ENCODE measurements around the gene SPATA19. TPM values are rescaled to one million over a fixed set of nuclear protein-coding genes. Genes with fewer than 3 reads are reported as not detected.
A peak's percentile ranks its signal among the peaks of the same experiment; 100 is the strongest.

The SPATA19 gene
- total and polyA plus RNA-seq, 2 experiments from 2014 or later = not detected

DNA sequence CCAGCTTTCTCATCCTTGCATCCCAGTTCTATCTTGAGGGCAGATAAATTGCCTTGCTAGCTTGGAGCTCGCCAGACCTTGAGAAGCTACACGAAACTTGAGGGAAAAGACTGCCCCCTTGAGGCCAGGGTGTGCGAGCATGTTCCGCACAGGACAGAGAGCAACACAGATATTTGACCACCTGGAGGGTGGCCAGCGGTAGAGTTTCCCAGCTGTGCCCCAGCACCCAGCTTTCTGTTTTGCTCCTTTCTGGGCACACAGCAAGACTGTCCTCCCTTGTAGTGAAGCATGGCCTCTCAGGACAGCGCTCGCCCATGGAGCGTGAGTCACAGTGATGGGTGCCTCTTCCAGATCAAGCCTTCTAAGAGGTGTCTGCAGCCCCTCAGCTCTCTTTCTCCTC, 23.5 kb downstream of the SPATA19 start:
- peak; percentile 98 for ATAC-seq
- no peak overlapping the region for H3K4me2 ChIP-seq
- H2AFZ ChIP-seq = peak overlapping the region; percentile 28; the same call in 1 of the 2 replicates

More for the DNA sequence above, 23.5 kb downstream of the SPATA19 start:
- no peak overlapping the region for H3K4me3 ChIP-seq
- no peaks in the 10 kb centered on the region for H3K27me3 ChIP-seq (ENCODE audit: insufficient read depth)
- Mint-ChIP-seq H3K4me3 (no peak overlapping the region), H3K9me3 (no peaks in the 10 kb centered on the region), H3K4me1 (0 out of 3 replicates have a peak, but pooled peaks cover 2% of the 10 kb centered on the region), H3K27me3 (ENCODE audit: insufficient read depth, low read depth, poor library complexity) (no peaks in the 10 kb centered on the region), H3K36me3 (ENCODE audit: low read depth) (no peaks in the 10 kb centered on the region; the same call in 2 of the 3 replicates), H3K27ac (no peak overlapping the region)
- H3K79me2 ChIP-seq (replicated peaks; ENCODE audit: insufficient read depth) = no peaks in the 10 kb centered on the region
- H3F3A ChIP-seq (replicated peaks; ENCODE audit: low read depth) = no peaks in the 10 kb centered on the region
- peak; percentile 93 for DNase-seq (ENCODE audit: low spot score)
- no peaks in the 10 kb centered on the region for H3K36me3 ChIP-seq (ENCODE audit: insufficient read depth)
- H3K4me1 ChIP-seq (ENCODE audit: insufficient read depth) = no peaks in the 10 kb centered on the region
- no peak overlapping the region for H3K27ac ChIP-seq (ENCODE audit: low read depth)
- TF ChIP-seq NANOG (IDR thresholded peaks at IDR 0.05; ENCODE audit: borderline replicate concordance) = no peak
- no peak for TF ChIP-seq CREB1 (CRISPR knock-in tag; IDR thresholded peaks at IDR 0.05; ENCODE audit: low read depth)
- TF ChIP-seq, protein P1, sequence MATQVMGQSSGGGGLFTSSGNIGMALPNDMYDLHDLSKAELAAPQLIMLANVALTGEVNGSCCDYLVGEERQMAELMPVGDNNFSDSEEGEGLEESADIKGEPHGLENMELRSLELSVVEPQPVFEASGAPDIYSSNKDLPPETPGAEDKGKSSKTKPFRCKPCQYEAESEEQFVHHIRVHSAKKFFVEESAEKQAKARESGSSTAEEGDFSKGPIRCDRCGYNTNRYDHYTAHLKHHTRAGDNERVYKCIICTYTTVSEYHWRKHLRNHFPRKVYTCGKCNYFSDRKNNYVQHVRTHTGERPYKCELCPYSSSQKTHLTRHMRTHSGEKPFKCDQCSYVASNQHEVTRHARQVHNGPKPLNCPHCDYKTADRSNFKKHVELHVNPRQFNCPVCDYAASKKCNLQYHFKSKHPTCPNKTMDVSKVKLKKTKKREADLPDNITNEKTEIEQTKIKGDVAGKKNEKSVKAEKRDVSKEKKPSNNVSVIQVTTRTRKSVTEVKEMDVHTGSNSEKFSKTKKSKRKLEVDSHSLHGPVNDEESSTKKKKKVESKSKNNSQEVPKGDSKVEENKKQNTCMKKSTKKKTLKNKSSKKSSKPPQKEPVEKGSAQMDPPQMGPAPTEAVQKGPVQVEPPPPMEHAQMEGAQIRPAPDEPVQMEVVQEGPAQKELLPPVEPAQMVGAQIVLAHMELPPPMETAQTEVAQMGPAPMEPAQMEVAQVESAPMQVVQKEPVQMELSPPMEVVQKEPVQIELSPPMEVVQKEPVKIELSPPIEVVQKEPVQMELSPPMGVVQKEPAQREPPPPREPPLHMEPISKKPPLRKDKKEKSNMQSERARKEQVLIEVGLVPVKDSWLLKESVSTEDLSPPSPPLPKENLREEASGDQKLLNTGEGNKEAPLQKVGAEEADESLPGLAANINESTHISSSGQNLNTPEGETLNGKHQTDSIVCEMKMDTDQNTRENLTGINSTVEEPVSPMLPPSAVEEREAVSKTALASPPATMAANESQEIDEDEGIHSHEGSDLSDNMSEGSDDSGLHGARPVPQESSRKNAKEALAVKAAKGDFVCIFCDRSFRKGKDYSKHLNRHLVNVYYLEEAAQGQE (IDR thresholded peaks at IDR 0.05; ENCODE audit: unreplicated experiment) = no peak
- TF ChIP-seq, protein P2, sequence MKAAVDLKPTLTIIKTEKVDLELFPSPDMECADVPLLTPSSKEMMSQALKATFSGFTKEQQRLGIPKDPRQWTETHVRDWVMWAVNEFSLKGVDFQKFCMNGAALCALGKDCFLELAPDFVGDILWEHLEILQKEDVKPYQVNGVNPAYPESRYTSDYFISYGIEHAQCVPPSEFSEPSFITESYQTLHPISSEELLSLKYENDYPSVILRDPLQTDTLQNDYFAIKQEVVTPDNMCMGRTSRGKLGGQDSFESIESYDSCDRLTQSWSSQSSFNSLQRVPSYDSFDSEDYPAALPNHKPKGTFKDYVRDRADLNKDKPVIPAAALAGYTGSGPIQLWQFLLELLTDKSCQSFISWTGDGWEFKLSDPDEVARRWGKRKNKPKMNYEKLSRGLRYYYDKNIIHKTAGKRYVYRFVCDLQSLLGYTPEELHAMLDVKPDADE (IDR thresholded peaks at IDR 0.05) = no peak
- TF ChIP-seq POLR2AphosphoS5 (IDR thresholded peaks at IDR 0.05; ENCODE audit: low read depth) = no peak
- no peak for TF ChIP-seq JUNB (IDR thresholded peaks at IDR 0.05; ENCODE audit: unreplicated experiment)
- TF ChIP-seq ZNF331 (CRISPR knock-in tag; IDR thresholded peaks at IDR 0.05; ENCODE audit: low read depth) = no peak
- no peak for TF ChIP-seq STAT1 (IDR thresholded peaks at IDR 0.05; ENCODE audit: unreplicated experiment)
- TF ChIP-seq, protein P3, sequence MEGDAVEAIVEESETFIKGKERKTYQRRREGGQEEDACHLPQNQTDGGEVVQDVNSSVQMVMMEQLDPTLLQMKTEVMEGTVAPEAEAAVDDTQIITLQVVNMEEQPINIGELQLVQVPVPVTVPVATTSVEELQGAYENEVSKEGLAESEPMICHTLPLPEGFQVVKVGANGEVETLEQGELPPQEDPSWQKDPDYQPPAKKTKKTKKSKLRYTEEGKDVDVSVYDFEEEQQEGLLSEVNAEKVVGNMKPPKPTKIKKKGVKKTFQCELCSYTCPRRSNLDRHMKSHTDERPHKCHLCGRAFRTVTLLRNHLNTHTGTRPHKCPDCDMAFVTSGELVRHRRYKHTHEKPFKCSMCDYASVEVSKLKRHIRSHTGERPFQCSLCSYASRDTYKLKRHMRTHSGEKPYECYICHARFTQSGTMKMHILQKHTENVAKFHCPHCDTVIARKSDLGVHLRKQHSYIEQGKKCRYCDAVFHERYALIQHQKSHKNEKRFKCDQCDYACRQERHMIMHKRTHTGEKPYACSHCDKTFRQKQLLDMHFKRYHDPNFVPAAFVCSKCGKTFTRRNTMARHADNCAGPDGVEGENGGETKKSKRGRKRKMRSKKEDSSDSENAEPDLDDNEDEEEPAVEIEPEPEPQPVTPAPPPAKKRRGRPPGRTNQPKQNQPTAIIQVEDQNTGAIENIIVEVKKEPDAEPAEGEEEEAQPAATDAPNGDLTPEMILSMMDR (conservative IDR thresholded peaks at IDR 0.05; ENCODE audit: low read depth in 2 of 2) = peak; percentile 90 to 97
- TF ChIP-seq, protein P4, sequence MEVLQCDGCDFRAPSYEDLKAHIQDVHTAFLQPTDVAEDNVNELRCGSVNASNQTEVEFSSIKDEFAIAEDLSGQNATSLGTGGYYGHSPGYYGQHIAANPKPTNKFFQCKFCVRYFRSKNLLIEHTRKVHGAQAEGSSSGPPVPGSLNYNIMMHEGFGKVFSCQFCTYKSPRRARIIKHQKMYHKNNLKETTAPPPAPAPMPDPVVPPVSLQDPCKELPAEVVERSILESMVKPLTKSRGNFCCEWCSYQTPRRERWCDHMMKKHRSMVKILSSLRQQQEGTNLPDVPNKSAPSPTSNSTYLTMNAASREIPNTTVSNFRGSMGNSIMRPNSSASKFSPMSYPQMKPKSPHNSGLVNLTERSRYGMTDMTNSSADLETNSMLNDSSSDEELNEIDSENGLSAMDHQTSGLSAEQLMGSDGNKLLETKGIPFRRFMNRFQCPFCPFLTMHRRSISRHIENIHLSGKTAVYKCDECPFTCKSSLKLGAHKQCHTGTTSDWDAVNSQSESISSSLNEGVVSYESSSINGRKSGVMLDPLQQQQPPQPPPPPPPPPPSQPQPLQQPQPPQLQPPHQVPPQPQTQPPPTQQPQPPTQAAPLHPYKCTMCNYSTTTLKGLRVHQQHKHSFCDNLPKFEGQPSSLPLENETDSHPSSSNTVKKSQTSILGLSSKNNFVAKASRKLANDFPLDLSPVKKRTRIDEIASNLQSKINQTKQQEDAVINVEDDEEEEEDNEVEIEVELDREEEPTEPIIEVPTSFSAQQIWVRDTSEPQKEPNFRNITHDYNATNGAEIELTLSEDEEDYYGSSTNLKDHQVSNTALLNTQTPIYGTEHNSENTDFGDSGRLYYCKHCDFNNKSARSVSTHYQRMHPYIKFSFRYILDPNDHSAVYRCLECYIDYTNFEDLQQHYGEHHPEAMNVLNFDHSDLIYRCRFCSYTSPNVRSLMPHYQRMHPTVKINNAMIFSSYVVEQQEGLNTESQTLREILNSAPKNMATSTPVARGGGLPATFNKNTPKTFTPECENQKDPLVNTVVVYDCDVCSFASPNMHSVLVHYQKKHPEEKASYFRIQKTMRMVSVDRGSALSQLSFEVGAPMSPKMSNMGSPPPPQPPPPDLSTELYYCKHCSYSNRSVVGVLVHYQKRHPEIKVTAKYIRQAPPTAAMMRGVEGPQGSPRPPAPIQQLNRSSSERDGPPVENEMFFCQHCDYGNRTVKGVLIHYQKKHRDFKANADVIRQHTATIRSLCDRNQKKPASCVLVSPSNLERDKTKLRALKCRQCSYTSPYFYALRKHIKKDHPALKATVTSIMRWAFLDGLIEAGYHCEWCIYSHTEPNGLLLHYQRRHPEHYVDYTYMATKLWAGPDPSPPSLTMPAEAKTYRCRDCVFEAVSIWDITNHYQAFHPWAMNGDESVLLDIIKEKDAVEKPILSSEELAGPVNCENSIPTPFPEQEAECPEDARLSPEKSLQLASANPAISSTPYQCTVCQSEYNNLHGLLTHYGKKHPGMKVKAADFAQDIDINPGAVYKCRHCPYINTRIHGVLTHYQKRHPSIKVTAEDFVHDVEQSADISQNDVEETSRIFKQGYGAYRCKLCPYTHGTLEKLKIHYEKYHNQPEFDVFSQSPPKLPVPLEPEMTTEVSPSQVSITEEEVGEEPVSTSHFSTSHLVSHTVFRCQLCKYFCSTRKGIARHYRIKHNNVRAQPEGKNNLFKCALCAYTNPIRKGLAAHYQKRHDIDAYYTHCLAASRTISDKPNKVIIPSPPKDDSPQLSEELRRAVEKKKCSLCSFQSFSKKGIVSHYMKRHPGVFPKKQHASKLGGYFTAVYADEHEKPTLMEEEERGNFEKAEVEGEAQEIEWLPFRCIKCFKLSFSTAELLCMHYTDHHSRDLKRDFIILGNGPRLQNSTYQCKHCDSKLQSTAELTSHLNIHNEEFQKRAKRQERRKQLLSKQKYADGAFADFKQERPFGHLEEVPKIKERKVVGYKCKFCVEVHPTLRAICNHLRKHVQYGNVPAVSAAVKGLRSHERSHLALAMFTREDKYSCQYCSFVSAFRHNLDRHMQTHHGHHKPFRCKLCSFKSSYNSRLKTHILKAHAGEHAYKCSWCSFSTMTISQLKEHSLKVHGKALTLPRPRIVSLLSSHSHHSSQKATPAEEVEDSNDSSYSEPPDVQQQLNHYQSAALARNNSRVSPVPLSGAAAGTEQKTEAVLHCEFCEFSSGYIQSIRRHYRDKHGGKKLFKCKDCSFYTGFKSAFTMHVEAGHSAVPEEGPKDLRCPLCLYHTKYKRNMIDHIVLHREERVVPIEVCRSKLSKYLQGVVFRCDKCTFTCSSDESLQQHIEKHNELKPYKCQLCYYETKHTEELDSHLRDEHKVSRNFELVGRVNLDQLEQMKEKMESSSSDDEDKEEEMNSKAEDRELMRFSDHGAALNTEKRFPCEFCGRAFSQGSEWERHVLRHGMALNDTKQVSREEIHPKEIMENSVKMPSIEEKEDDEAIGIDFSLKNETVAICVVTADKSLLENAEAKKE (CRISPR knock-in tag; IDR thresholded peaks at IDR 0.05) = peak; percentile 50; the same call in 1 of the 2 replicates
- TF ChIP-seq EZH2 (IDR thresholded peaks at IDR 0.05; ENCODE audit: low read depth, unreplicated experiment) = no peak
- H4K20me1 ChIP-seq (replicated peaks; ENCODE audit: insufficient read depth) = no peaks in the 10 kb centered on the region
- H3K9me2 ChIP-seq (ENCODE audit: insufficient read depth) = no peaks in the 10 kb centered on the region
